Panc1 (cell line): ENCODE data around the gene PSMB7. TPM values are rescaled to one million over a fixed set of nuclear protein-coding genes. Genes with fewer than 3 reads are reported as not detected.
A peak's percentile ranks its signal among the peaks of the same experiment; 100 is the strongest.

ENCODE experiments used
- ATAC-seq: fragments of 200-7000 bp; cut with Tn5 transposase; 2 replicates; pipeline ENCODE4 v1.9.1; 2020; ENCODE audit warnings: mild to moderate bottlenecking, moderate library complexity
- BruUV-seq: library from RNA; stranded (reverse); fragments of 400-500 nt; replicated peaks from 2 replicates; lab custom pipeline; 2021; lab: Mats Ljungman, UMichigan
- CTCF ChIA-PET: fragments of 300-600 bp; sonication (Branson Sonifier 250); formaldehyde crosslinking; loops from one replicate; lab custom pipeline; 2022; ENCODE audit warnings: antibody characterized with exemption; lab: Charles Lee
- POLR2A ChIA-PET: fragments of 300-600 bp; sonication (Branson Sonifier 250); formaldehyde crosslinking; loops from one replicate; lab custom pipeline; 2022; ENCODE audit warnings: antibody characterized with exemption; lab: Charles Lee
- DNase-seq: peaks from one replicate; pipeline ENCODE4 v3.0.0-alpha.2; 2010; ENCODE audit warnings: low read depth, low spot score
- H3K27ac ChIP-seq: 2 replicates; pipeline ENCODE4 v1.5.1; 2011; ENCODE audit warnings: mild to moderate bottlenecking, low read length, inconsistent platforms
- H3K27me3 ChIP-seq: fragments of 200-500 bp; sonication (Bioruptor generic); 2 replicates; pipeline ENCODE4 v1.6.0; 2014; ENCODE audit warnings: low read length, inconsistent platforms; ENCODE audit not compliant: control insufficient read depth, insufficient read depth
- H3K36me3 ChIP-seq: fragments of 200-500 bp; sonication (Bioruptor generic); 2 replicates; pipeline ENCODE4 v1.5.1; 2014; ENCODE audit warnings: inconsistent platforms, mild to moderate bottlenecking, low read length, moderate library complexity; ENCODE audit not compliant: control insufficient read depth, insufficient read depth
- H3K4me1 ChIP-seq: 2 replicates; pipeline ENCODE4 v1.5.1; 2011; ENCODE audit warnings: inconsistent platforms, mild to moderate bottlenecking, low read length, moderate library complexity; ENCODE audit not compliant: control insufficient read depth, insufficient read depth
- H3K4me3 ChIP-seq, 2 experiments: 2 replicates each; pipeline ENCODE4 v1.5.1; 2011 to 2012; ENCODE audit warnings: low read depth in 2 of 2, low read length in 2 of 2, mild to moderate bottlenecking in 2 of 2, inconsistent platforms in 1 of 2, moderate library complexity in 1 of 2
- H3K9me3 ChIP-seq: fragments of 200-500 bp; sonication (Bioruptor generic); 2 replicates; pipeline ENCODE4 v1.5.1; 2014; ENCODE audit warnings: low read depth, mild to moderate bottlenecking, inconsistent platforms, low read length, moderate library complexity; ENCODE audit not compliant: control insufficient read depth, insufficient read depth
- POLR2AphosphoS5 ChIP-seq: IDR thresholded peaks from 2 replicates; pipeline ENCODE4 v1.6.1; 2012; ENCODE audit warnings: mild to moderate bottlenecking, low read depth, low read length, moderate library complexity
- SIN3A ChIP-seq: IDR thresholded peaks from 2 replicates; pipeline ENCODE4 v1.6.1; 2012; ENCODE audit warnings: low read depth, mild to moderate bottlenecking, low read length, moderate library complexity, borderline replicate concordance; ENCODE audit not compliant: insufficient read depth
- TCF7L2 ChIP-seq: IDR thresholded peaks from 2 replicates; pipeline ENCODE4 v1.6.1; 2011; ENCODE audit warnings: mild to moderate bottlenecking, low read depth, low read length, inconsistent platforms
- in situ Hi-C: cut with HindIII; loops from 2 replicates; pipeline ENCODE4 v1.10.0; 2016; ENCODE audit warnings: low sequenced_read_pairs, low pct_unique_long_range_greater_than_20kb
- intact Hi-C: fragments of 100-400 bp; cut with micrococcal nuclease; formaldehyde crosslinking; loops from one replicate; pipeline ENCODE4 v1.10.0; 2022; ENCODE audit not compliant: unreplicated experiment
- total RNA-seq: library from RNA; stranded (reverse); gene quantifications from one replicate; pipeline ENCODE4 v1.2.1, GENCODE V29; 2021; ENCODE audit not compliant: unreplicated experiment
- TF ChIP-seq, protein P1 (sequence below), 2 experiments: IDR thresholded peaks; 2 replicates each; pipeline ENCODE4 v1.6.1; 2011 to 2012; ENCODE audit warnings: low read depth in 2 of 2, control low read depth in 1 of 2, low read length in 1 of 2, mild to moderate bottlenecking in 1 of 2, moderate library complexity in 1 of 2; ENCODE audit not compliant: insufficient read depth in 1 of 2
- TF ChIP-seq, protein P2 (sequence below): fragments of 450-650 bp; IDR thresholded peaks from 2 replicates; pipeline ENCODE4 v1.5.1; 2017; ENCODE audit warnings: mild to moderate bottlenecking

Gene PSMB7
- total RNA-seq, 1 experiment from 2014 or later = 167 TPM

- Histone ChIP-seq H3K4me1 (peaks cover 23% of the 10 kb centered on the region), H3K27me3 (no peaks in the 10 kb centered on the region), H3K27ac (peak overlapping the region; percentile 39; the same call in 1 of the 2 replicates), H3K36me3 (no peaks in the 10 kb centered on the region), H3K4me3 (no peak overlapping the region), H3K9me3 (no peaks in the 10 kb centered on the region)
- no TSS peak for BruUV-seq
- ChIA-PET CTCF (no interaction called here), POLR2A (no interaction called here)
- intact Hi-C loops (loop anchor here (10.0 kb wide), 1 partner anchor 188 kb away; no protein-coding TSS in a partner anchor), in situ Hi-C loops (no loop called here)
- no peak for ATAC-seq
- DNase-seq = no peak
- TF ChIP-seq POLR2AphosphoS5 (no peak), TCF7L2 (no peak), SIN3A (no peak)
- TF ChIP-seq, protein P1, sequence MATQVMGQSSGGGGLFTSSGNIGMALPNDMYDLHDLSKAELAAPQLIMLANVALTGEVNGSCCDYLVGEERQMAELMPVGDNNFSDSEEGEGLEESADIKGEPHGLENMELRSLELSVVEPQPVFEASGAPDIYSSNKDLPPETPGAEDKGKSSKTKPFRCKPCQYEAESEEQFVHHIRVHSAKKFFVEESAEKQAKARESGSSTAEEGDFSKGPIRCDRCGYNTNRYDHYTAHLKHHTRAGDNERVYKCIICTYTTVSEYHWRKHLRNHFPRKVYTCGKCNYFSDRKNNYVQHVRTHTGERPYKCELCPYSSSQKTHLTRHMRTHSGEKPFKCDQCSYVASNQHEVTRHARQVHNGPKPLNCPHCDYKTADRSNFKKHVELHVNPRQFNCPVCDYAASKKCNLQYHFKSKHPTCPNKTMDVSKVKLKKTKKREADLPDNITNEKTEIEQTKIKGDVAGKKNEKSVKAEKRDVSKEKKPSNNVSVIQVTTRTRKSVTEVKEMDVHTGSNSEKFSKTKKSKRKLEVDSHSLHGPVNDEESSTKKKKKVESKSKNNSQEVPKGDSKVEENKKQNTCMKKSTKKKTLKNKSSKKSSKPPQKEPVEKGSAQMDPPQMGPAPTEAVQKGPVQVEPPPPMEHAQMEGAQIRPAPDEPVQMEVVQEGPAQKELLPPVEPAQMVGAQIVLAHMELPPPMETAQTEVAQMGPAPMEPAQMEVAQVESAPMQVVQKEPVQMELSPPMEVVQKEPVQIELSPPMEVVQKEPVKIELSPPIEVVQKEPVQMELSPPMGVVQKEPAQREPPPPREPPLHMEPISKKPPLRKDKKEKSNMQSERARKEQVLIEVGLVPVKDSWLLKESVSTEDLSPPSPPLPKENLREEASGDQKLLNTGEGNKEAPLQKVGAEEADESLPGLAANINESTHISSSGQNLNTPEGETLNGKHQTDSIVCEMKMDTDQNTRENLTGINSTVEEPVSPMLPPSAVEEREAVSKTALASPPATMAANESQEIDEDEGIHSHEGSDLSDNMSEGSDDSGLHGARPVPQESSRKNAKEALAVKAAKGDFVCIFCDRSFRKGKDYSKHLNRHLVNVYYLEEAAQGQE (IDR thresholded peaks at IDR 0.05; ENCODE audit: insufficient read depth in 1 of 2, low read depth in 2 of 2, low read length in 1 of 2) = no peak
- TF ChIP-seq, protein P2, sequence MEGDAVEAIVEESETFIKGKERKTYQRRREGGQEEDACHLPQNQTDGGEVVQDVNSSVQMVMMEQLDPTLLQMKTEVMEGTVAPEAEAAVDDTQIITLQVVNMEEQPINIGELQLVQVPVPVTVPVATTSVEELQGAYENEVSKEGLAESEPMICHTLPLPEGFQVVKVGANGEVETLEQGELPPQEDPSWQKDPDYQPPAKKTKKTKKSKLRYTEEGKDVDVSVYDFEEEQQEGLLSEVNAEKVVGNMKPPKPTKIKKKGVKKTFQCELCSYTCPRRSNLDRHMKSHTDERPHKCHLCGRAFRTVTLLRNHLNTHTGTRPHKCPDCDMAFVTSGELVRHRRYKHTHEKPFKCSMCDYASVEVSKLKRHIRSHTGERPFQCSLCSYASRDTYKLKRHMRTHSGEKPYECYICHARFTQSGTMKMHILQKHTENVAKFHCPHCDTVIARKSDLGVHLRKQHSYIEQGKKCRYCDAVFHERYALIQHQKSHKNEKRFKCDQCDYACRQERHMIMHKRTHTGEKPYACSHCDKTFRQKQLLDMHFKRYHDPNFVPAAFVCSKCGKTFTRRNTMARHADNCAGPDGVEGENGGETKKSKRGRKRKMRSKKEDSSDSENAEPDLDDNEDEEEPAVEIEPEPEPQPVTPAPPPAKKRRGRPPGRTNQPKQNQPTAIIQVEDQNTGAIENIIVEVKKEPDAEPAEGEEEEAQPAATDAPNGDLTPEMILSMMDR = no peak; the same call in 1 of the 2 replicates
Measured at GRCh38 chr9:124312290-124313265, 102.7 kb downstream of the PSMB7 start.

DNA sequence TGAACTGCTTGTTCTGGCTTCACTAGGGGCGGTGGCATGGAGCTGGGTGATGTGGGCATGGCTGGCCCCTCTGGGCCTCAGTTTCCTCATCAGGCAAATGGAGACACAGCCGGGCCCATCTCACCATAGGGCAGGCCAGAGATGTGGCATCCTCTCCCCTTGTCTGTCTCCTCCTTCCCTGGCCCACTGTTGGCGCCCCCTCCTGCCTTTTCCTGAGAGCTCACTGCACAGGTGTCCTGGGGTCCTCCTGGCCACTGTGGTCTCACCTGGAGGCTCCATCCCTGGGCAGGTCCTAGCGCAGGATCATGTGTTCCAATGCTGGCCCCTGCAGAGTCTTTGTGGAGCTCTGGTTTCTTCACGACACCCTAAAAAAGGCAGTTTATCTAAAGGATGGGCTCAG is 104.0 kb downstream of the PSMB7 start:
- in situ Hi-C loops = no loop called here
- DNase-seq (no peak), ATAC-seq (no peak)
- no TSS peak for BruUV-seq
- TF ChIP-seq, protein P1 (IDR thresholded peaks at IDR 0.05; ENCODE audit: insufficient read depth in 1 of 2, low read depth in 2 of 2, low read length in 1 of 2) = no peak
- TF ChIP-seq TCF7L2 (no peak), SIN3A (no peak), POLR2AphosphoS5 (no peak)
- TF ChIP-seq, protein P2 = no peak
- ChIA-PET POLR2A (interaction anchor here (0.6 kb wide), 1 partner anchor 587 kb away, joined by 4 read pairs; no protein-coding TSS in a partner anchor), CTCF (interaction anchor here (0.5 kb wide), 1 partner anchor 343 kb away, joined by 14 read pairs; no protein-coding TSS in a partner anchor)
- intact Hi-C loops = loop anchor here (10.0 kb wide), 1 partner anchor 186 kb away; no protein-coding TSS in a partner anchor
- Histone ChIP-seq H3K27me3 (no peaks in the 10 kb centered on the region), H3K27ac (peak overlapping the region; percentile 94), H3K9me3 (no peaks in the 10 kb centered on the region), H3K4me3 (no peak overlapping the region), H3K36me3 (no peaks in the 10 kb centered on the region), H3K4me1 (peaks cover 36% of the 10 kb centered on the region)
